HG03565 (cell line): ENCODE results near the gene FBLN2.
A peak's percentile ranks its signal among the peaks of the same experiment; 100 is the strongest.

ENCODE experiments used
- ATAC-seq: cut with Tn5 transposase; IDR thresholded peaks from one replicate; pipeline ENCODE4 v1.9.1; 2021; ENCODE audit warnings: mild to moderate bottlenecking, moderate library complexity; ENCODE audit not compliant: unreplicated experiment

FBLN2 gene

DNA sequence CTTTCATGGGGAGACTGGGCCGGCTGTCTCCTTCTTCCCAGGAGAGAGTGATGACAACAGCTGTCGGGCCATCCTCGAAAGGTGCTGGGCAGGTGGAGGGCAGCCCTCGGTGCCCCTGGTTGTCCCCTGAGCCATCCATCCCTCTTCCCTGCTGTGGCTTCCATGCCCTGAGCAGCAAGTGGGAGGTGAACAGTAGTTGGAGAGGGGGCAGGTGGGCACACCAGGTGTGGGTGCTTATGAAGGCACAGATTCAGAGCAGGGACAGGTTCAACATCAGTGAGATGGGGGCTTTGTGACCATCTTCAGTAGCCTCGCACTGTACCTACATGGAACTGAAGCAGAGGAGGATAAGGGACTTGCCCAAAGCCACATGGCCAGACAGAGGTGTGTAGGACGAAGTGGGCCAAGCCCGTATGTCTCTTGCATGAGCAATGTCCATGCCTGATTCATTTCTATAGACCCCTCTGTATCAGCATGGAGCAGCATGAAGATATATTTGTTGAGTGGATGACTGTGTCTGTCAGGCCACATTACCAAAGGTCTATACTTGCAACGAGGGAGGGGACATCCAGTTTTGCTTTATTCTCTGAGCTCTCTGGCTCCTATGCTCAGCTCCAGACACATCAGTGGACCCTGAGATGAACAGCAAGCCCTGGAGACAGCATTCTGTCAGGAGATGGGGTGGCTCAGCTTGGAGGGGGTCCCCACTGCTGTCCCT is 107.8 kb downstream of the FBLN2 start:
- ATAC-seq: no peak

DNA sequence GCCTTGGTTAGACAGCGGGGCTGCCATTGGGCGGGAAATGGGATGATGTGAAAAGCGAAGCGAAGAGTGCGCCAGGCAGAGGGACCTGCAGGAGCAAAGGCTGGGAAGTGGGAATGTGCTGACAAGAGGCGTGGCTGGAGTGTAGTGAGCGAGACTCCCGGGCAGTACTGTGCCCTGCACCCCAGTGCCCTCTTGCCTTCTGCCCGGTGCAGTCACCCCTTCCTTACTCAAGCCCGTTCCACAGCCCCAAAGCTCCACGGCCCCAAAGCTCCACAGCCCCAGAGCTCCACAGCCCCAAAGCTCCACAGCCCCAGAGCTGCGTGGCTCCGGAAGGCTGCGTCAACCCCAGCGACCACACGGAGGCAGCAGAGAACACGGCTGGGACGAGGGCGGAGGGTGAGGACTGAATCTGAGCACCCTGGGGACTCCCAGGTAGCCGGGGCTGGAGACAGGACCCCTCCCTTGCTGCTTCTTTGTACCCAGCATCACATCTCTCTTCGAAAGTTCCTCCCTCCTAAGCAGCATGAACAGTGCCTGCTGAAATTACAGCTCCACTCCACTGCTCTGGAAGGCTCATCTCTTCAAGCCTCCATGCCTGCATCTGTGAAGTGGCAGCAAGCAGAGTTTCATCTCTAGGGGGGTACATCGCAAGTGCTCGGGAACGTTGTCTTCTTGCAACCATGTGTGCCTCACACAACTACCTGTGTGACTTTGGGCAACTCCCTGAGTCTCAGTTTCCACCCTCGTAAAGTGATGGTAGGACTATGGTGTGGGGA is 108.9 kb downstream of the FBLN2 start:
- peak; percentile 45 for ATAC-seq

GRCh38 chr3:13658681-13659080 is 109.8 kb downstream of the FBLN2 start:
- ATAC-seq: no peak

- ATAC-seq: no peak
These were observed 110.5 kb downstream of the FBLN2 start for GRCh38 chr3:13659221-13659969.

DNA sequence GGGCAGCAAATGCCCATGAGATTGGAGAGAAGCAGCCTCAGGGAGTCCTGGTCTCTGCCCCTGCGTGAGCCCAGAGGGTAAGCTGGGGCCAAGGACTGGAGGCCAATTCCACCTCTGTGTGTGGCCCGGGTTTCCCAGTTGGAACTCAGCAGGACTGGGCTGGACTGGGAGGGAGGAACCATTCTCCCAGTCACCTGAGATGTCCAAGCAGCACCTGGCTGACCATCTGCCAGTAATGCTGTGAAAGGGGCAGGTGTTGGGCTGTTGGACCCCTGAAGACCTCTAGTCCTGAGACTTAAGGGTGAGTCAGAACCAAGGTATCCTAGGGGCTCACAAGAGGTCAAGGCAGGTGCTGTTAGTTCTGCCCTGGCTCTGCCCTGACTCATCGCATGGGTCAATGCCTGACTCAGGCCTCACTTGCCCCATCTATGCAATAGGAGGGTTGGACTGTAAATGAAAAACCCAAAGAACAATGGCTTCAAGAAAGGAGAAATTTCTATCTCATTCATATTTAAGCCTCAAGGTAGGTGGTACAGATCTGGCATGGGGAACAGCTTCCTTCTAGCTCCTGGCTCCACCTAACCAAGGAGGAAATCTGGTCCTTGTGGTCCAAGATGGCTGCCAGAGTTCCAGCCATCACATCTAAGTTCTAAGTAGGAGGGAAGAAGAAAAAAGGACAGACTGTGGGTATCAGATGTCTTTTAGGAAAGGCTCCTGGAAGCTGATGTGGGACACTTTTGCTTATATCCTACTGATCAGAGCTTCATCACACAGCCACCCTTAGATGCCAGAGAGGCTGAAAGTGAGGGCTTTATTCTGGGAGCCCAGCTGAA is 111.3 kb downstream of the FBLN2 start:
- ATAC-seq: no peak

- ATAC-seq: no peak
These were observed 112.2 kb downstream of the FBLN2 start for GRCh38 chr3:13661121-13661520.

- no peak for ATAC-seq
These were observed 113.4 kb downstream of the FBLN2 start for GRCh38 chr3:13662238-13662847.

DNA sequence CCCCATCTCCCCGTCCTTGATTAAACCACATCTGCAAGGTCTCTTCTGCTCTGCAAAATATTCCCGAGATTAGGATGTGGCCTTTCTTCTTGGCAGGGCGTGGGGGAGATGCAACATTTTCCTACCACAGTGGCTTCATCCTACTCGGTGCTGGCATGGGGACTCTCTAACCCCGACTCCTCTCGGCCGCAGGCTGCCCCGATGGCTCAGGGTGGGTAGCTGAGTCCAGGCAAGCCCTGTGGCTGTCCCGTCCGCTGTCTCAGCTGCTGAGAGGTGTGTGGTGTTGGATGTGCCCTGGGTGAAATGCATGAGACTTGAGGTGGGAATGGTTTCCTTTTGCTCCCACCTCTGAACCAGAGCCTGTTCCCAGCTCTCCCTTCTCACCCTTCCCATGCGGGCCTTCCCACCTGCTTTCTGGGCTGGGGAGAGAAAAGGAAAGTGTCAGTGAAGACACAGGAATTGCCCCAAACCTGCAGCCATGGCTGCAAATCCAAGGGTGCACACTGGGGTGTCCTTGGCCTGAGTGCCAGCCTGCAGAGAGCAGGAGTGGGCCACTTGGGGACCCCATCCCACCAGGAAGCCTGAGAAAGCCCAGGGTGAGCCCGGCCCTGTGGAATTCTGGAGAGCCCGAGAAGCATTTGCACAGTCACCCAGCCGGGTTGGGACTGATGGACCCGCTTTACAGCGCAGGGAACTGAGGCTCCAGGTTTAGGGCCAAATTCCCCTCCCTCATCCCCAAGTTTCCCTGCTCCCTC is 115.0 kb downstream of the FBLN2 start:
- no peak for ATAC-seq

- ATAC-seq: no peak
These were observed 116.8 kb downstream of the FBLN2 start for GRCh38 chr3:13665582-13666226.

DNA sequence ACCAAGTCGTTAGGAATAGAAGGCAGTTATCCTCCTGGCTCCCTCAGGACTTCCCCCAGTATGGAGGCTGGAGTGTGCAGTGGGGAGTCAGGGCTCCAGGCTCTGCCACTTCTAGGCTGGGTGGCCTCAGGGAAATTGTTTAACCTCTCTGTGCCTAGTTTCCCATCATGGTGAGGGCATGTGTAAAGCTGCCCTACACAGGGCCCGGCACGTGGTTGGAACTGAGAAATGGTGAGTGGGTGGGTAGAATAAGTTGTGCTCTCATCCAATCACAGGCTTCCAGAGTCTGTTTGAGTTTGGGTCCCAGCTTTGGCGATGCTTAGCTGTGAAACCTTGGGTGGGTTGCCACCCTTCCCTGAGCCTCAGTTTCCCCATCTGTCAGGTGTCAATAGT is 117.3 kb downstream of the FBLN2 start:
- ATAC-seq: no peak

- ATAC-seq: no peak
These were observed 118.1 kb downstream of the FBLN2 start for GRCh38 chr3:13666781-13667709.

GRCh38 chr3:13668136-13668535 is 119.2 kb downstream of the FBLN2 start:
- ATAC-seq: no peak

DNA sequence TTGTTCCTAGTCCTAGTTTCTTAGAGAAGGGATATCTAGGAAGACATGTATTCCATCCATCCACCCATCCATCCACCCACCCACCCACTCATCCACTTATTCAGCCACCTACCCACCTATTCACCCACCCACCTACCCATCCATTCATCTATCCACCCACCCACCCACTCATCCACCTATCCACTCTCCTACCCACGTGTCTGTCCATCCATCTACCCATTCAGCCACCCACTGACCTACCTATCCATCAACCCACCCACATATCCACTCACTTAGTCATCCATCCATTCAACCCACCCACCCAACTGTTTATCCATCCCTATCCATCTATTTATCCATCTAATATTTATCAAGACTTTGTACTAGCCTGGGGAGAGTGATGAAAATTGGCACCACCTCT is 120.5 kb downstream of the FBLN2 start:
- no peak for ATAC-seq

DNA sequence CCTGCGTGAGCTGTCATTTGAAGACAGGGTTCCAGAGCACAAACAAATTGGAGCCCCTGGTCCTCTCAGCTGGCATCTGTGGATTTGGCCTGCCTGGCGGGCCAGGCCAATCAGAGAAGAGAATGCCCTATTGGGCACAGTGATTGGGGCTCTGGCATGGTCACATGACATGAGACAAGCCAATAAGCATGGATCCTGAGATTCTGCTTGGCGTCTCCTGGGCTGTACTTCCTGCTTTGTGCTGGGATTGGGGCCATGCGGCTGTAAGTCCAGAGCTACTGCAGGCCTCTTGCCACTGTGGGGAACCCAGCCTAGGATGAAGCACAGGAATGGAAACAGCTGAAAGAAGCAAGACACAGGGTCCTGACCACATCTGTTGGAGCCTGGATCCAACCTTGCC is 121.4 kb downstream of the FBLN2 start:
- no peak for ATAC-seq

DNA sequence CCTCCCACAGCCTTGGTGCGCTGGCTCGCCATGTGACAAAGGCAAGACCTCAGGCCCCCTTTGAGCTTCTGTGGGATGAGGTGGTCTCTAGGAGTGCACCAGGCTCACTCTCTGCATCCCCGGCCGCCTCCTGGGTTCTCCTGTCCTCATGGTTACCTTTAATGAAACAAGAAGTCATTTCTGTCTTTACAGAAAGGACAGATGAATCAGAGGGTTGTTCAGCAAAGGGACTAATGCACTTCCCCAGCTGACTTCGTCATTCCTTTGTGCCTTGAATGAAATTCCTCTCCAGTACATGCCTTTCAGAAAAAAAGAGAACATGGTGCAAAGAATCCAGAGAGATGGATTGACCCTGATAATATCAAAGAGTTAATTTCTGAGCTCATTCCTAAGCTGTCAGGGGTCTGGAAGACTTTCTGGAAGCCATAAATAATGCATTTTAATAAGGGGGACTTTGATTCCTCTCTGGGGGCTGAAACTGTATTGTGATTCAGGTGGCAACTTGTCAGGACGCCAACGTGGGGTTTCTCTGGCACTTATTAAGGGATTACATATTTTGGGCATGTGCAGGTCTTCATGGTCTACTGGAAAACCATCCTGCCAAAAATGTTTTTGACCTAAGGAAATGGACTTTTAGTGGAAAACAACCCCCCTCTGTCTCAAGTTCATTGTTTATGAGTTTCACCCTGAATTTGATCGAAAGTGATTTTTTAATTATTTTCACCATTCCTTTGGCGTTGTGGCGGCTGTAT is 122.7 kb downstream of the FBLN2 start:
- ATAC-seq: no peak

GRCh38 chr3:13673207-13673606 is 124.3 kb downstream of the FBLN2 start:
- ATAC-seq: no peak

- ATAC-seq: no peak
These were observed 125.7 kb downstream of the FBLN2 start for GRCh38 chr3:13674538-13675185.
